ENCODE results near the gene PTGES2.
"Not testable (repeated sequence)": the region's sequence is repeated elsewhere in the genome, so short reads cannot be mapped to it uniquely, and the experiment has no call there.

Gene PTGES2

GRCh38 chr9:128129976-128130590 lies 2.6 kb upstream of the PTGES2 start:
- peak; percentile 25 for TF ChIP-seq CTCF (IDR thresholded peaks at IDR 0.05; ENCODE audit: extremely low read depth, missing control alignments)
- DNase-seq (ENCODE audit: low spot score): not testable (repeated sequence)

GRCh38 chr9:128128836-128129590 lies 1.5 kb upstream of the PTGES2 start:
- no peak for DNase-seq (ENCODE audit: low spot score)
- no peak for TF ChIP-seq CTCF (IDR thresholded peaks at IDR 0.05; ENCODE audit: extremely low read depth, missing control alignments)

- peak; percentile 92 for DNase-seq (ENCODE audit: low spot score)
- TF ChIP-seq CTCF (IDR thresholded peaks at IDR 0.05; ENCODE audit: extremely low read depth, missing control alignments): no peak
These were observed 684 bp upstream of the PTGES2 start for GRCh38 chr9:128127990-128128835.

GRCh38 chr9:128125580-128126354 lies 1.8 kb downstream of the PTGES2 start:
- no peak for TF ChIP-seq CTCF (IDR thresholded peaks at IDR 0.05; ENCODE audit: extremely low read depth, missing control alignments)
- DNase-seq (ENCODE audit: low spot score): no peak

- TF ChIP-seq CTCF (IDR thresholded peaks at IDR 0.05; ENCODE audit: extremely low read depth, missing control alignments): peak; percentile 56
- DNase-seq (ENCODE audit: low spot score): no peak
These were observed 2.5 kb downstream of the PTGES2 start for GRCh38 chr9:128124873-128125579.

- no peak for TF ChIP-seq CTCF (IDR thresholded peaks at IDR 0.05; ENCODE audit: extremely low read depth, missing control alignments)
- no peak for DNase-seq (ENCODE audit: low spot score)
These were observed 3.1 kb downstream of the PTGES2 start for GRCh38 chr9:128124451-128124850.
